Stimulated activated CD8-positive, alpha-beta memory T cell treated with anti-CD3 and anti-CD28 coated beads, Interleukin-15, amount 100 ng/mL, for 48 hours (primary cell): Measurements from ENCODE around the gene AAK1.
"Not testable (repeated sequence)": the region's sequence is repeated elsewhere in the genome, so short reads cannot be mapped to it uniquely, and the experiment has no call there.

Source experiments
- DNase-seq, 2 donors: peaks; one replicate each; pipeline ENCODE4 v3.0.0-alpha.2; 2020; ENCODE audit warnings: low read depth in 2 of 2

Gene AAK1

DNA sequence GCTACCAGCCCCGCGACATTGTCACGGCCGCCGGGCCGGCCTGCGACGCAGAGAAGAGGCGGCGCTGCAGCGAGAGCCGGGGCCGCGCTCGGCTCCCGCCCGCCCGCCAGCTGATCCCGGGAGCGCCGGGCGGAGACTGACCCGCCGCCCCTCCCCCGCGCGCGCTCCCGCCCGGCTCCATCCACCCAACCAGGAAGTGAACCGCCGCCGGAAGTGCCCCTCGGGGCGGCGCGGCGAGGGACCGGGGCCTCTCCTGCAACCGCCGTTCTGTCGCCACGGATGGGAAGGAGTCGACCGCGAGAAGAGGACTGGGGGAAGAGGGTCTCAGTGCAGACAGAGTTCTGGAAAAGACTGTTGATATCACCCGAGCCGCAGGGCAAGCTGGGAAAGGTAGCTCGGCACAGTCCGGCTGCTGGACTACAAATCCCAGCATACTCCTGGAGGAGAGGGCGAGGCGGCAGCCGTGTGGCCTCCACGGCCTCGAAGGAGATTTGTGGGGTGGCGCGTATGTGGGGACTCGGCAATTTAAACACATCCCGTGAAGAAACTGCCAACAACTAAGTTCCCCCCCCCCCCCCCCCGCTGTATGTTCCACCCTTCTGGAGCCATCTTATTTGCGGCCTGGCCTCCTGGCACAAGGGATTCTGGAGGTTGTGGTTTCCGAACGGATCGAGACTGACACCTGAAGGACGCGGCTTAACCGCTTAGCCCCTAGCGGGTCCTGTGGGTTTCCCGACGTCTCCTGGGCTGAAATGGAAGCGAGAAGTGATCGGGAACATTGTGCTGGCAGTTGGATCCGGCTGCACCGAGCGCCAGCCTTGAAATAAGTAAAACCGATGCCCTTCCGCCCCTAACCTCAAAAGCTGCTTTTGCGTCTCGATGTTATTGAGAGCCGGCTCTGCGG is at the start of gene AAK1:
Gene AAK1 (minus strand): TSS at position 138 of the 904 bp plus-strand sequence. CDS start 699 bp downstream, outside the sequence.
- peak; percentile 88 to 89 for DNase-seq

GRCh38 chr2:69692424-69692823 is 48.9 kb upstream of the AAK1 start:
- no peak for DNase-seq

- DNase-seq = no peak
These were observed 46.4 kb upstream of the AAK1 start for GRCh38 chr2:69689969-69690368.

GRCh38 chr2:69689466-69689865 is 45.9 kb upstream of the AAK1 start:
- no peak for DNase-seq

DNA sequence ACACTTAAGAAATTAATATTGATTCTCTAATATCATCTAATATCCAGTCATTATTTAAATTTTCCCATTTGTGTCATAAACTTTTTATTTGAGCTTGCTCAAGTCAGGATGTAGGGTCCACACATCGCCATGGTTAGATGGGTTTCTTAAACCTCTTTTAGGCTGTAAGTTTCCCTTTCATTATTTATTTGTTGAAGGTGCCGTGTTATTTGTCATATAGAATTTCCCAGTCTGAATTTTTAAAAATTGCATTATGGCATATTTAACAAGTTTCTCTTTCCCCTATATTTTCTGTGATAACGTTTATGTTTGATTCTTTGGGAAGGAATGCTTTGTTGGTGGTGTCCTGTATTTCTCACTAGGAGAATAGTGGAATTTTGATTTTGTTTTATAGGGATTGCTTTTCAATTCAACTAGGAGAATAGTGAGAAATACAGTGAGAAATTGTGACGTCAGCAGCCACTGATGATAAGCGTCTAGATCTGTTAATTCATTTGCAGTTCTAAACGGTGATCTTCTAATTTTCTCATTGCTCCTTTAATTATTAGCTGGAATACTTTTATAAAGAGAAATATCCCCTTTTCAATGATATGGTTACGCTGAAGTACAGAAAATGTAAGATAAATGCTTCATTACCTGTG is 44.6 kb upstream of the AAK1 start:
- DNase-seq = no peak

GRCh38 chr2:69686813-69687212 is 43.3 kb upstream of the AAK1 start:
- DNase-seq = no peak

- DNase-seq = peak; percentile 37 to 38
These were observed 41.9 kb upstream of the AAK1 start for GRCh38 chr2:69685321-69686048.

- DNase-seq = no peak
These were observed 39.8 kb upstream of the AAK1 start for GRCh38 chr2:69683170-69683971.

GRCh38 chr2:69682525-69682924 is 39.0 kb upstream of the AAK1 start:
- no peak for DNase-seq

DNA sequence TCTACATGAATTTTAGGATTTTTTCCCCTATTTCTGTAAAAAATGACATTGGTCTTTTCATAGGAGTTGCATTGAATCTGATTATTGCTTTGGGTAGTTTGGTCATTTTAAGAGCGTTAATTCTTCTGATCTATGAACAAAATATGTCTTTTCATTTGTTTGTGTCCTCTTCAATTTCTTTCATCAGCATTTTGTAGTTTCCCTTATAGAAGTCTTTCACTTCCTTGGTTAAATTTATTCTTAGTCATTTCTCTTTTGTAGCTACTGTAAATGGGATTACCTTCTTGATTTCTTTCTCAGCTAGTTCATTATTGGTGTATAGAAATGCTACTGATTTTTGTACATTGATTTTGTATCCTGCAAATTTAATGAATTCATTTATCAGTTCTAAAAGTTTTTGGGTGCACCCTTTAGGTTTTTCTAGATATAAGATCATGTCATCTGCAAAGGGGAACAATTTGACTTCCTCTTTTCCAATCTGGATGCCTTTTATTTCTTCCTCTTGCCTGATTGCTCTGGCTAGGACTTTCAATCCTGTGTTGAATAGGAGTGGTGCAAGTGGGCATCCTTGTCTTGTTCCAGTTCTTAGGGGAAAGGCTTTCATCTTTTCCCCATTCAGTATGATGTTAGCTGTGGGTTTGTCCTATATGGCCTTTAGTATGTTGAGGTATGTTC is 36.6 kb upstream of the AAK1 start:
- no peak for DNase-seq

- DNase-seq = no peak
These were observed 34.4 kb upstream of the AAK1 start for GRCh38 chr2:69677914-69678313.

DNA sequence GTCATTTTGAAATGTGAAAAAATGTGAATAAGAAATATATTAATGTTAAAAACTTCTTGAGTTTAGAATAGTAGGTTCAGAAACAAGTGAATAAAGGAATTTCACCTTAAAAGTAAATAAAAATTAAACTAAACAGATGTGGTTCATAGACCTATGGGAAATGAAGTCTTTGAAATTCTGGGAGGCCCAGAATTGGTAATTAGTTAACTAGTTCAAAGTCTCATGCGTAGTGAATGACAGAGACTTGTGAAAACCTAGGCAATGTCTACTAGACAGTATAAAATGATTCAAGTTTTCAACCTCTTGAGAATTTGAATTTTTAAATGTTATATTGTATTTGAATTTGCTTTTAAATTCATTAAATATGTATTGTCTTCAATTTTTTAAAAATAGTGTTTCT is 32.6 kb upstream of the AAK1 start:
- no peak for DNase-seq

DNA sequence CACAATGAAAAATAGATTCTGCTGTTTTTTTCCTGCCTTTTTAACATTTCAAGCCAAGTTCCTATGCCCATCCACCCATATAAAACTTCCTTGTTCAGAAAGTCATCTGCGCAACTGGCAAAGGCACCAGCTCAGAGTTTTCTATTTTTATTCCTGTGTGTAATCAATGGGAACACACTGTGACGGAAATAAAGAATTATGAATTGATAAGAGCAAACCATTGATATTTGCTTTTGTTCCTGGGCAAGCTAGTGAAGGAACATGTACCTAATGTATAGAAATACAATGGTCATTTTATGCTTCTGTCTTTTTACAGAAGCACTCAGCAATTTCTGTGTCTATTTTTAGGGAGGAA is 30.8 kb upstream of the AAK1 start:
- no peak for DNase-seq

GRCh38 chr2:69673098-69673497 is 29.6 kb upstream of the AAK1 start:
- DNase-seq = not testable (repeated sequence)

- no peak for DNase-seq
These were observed 26.1 kb upstream of the AAK1 start for GRCh38 chr2:69669666-69670065.

- no peak for DNase-seq
These were observed 25.1 kb upstream of the AAK1 start for GRCh38 chr2:69668598-69668997.

DNA sequence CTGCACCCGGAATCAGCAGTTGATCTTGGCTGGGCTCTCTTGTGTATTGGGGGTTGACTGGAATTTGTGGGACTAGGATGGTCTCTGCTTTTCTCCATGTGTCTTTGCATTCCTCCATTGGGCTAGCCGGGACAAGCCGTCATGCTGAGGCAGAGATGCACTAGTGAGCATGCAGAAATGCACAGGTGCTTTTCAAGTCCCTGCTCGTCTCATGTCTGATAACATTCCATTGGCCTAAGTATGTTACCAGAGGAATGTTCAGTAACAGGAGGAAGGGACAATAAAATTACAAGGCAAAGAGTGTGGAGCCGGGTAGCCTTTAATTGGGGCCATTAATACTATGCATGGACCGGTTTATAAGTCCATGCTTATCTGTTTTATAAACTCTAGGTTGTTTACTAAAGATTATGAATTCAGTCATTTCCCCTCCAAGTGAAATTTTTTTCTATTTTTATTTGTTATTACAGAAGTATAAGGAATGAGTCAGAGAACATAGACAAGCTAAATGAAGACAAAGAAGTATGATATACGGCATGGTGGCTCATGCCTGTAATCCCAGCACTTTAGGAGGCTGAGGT is 24.4 kb upstream of the AAK1 start:
- no peak for DNase-seq

DNA sequence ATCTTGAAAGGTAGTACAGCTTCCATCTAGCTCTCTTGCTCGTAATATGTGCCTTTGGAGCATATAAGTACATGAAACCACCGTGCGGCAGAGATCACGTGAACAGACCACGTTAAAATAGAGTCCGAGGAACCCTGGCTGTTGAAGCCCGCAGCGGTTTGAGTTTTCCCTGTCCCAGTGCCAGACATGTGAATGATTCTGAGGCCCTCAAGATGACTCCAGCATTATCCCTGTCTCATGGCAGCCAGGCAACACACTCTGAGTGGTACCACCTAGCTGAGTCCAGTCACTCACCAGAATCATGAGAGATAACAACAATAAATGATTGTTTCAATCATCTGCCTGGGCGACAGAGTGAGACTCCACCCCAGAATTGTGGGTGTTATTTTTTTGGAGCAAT is 21.6 kb upstream of the AAK1 start:
- no peak for DNase-seq

GRCh38 chr2:69663860-69664259 is 20.3 kb upstream of the AAK1 start:
- no peak for DNase-seq

DNA sequence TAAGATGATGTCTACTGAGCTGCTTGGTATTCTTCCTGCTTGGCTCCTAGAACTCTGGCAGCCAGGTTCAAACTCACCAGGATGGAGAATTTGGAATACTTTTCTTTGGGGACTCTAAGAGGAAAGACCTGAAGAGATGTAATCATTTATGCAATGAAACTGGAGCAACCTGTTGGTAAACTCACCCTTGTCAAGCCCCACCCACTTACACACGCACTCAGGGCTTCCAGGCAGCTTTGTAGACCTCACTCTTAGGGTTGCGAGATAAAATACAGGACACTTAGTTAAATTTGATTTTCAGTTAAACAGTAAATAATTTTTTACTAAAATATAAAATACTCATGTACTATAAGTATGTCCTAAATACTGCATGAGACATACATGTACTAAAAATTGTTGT is 19.0 kb upstream of the AAK1 start:
- not testable (repeated sequence) for DNase-seq

- no peak for DNase-seq
These were observed 17.1 kb upstream of the AAK1 start for GRCh38 chr2:69660637-69661036.
